A673 (cell line): ENCODE results near the gene MGME1. TPM values are rescaled to one million over a fixed set of nuclear protein-coding genes. Genes with fewer than 3 reads are reported as not detected.

Experiments used
- BruUV-seq: library from RNA; stranded (reverse); fragments of 400-500 nt; replicated peaks from 2 replicates; lab custom pipeline; 2021; lab: Mats Ljungman, UMichigan
- CTCF ChIA-PET: fragments of 300-600 bp; sonication (Branson Sonifier 250); formaldehyde crosslinking; loops from one replicate; lab custom pipeline; 2022; ENCODE audit warnings: antibody characterized with exemption; lab: Charles Lee
- POLR2A ChIA-PET: fragments of 300-600 bp; sonication (Branson Sonifier 250); formaldehyde crosslinking; loops from one replicate; lab custom pipeline; 2022; ENCODE audit warnings: antibody characterized with exemption; ENCODE audit not compliant: low non-redundant PET; lab: Charles Lee
- DNase-seq: peaks from one replicate; pipeline ENCODE4 v3.0.0-alpha.2; 2015; ENCODE audit warnings: low spot score
- H3K27ac ChIP-seq: fragments of 200-600 bp; sonication (generic); 2 replicates; pipeline ENCODE4 v1.5.1; 2016; ENCODE audit warnings: mixed run types, low read depth, mild to moderate bottlenecking, mixed read lengths, antibody characterized with exemption, low read length; ENCODE audit not compliant: poor library complexity, severe bottlenecking
- H3K27me3 ChIP-seq: fragments of 200-600 bp; sonication (generic); replicated peaks from 2 replicates; pipeline ENCODE4 v1.6.1; 2017; ENCODE audit warnings: mixed run types, low read depth, mild to moderate bottlenecking, mixed read lengths, antibody characterized with exemption, low read length; ENCODE audit not compliant: insufficient read depth, poor library complexity
- H3K36me3 ChIP-seq: fragments of 200-600 bp; sonication (generic); 2 replicates; pipeline ENCODE4 v1.6.1; 2016; ENCODE audit warnings: mixed run types, mild to moderate bottlenecking, mixed read lengths, antibody characterized with exemption, low read length; ENCODE audit not compliant: insufficient read depth, poor library complexity, severe bottlenecking
- H3K4me1 ChIP-seq: fragments of 200-600 bp; sonication (generic); 2 replicates; pipeline ENCODE4 v1.6.1; 2017; ENCODE audit warnings: mixed run types, mild to moderate bottlenecking, mixed read lengths, antibody characterized with exemption, low read length; ENCODE audit not compliant: insufficient read depth, poor library complexity, severe bottlenecking
- H3K4me3 ChIP-seq: fragments of 200-600 bp; sonication (generic); 2 replicates; pipeline ENCODE4 v1.5.1; 2016; ENCODE audit warnings: low read depth, mixed run types, mild to moderate bottlenecking, mixed read lengths, low read length; ENCODE audit not compliant: poor library complexity, severe bottlenecking
- H3K9me3 ChIP-seq: fragments of 200-600 bp; sonication (generic); 2 replicates; pipeline ENCODE4 v1.6.1; 2016; ENCODE audit warnings: mixed run types, low read depth, mild to moderate bottlenecking, mixed read lengths, antibody characterized with exemption, low read length; ENCODE audit not compliant: poor library complexity, severe bottlenecking
- EZH2 ChIP-seq: fragments of 200-600 bp; sonication (generic); IDR thresholded peaks from 2 replicates; pipeline ENCODE4 v1.6.1; 2017; ENCODE audit warnings: borderline replicate concordance, low read depth, mild to moderate bottlenecking, mixed read lengths, antibody characterized with exemption, low read length; ENCODE audit not compliant: poor library complexity, severe bottlenecking
- intact Hi-C: fragments of 100-400 bp; cut with micrococcal nuclease; formaldehyde crosslinking; loops from one replicate; pipeline ENCODE4 v1.10.0; 2022; ENCODE audit not compliant: unreplicated experiment
- total RNA-seq: library from RNA; stranded (reverse); gene quantifications from 2 replicates; pipeline ENCODE4 v1.2.3, GENCODE V29; 2021
- TF ChIP-seq, protein P1 (sequence below): fragments of 300-800, 200-600 bp; sonication (generic); conservative IDR thresholded peaks from 2 replicates; pipeline ENCODE4 v1.5.1; 2017; ENCODE audit warnings: low read depth, mild to moderate bottlenecking, antibody characterized with exemption, low read length, moderate library complexity, mixed read lengths

Gene MGME1
- total RNA-seq, 1 experiment from 2014 or later, result 41.4 TPM

DNA sequence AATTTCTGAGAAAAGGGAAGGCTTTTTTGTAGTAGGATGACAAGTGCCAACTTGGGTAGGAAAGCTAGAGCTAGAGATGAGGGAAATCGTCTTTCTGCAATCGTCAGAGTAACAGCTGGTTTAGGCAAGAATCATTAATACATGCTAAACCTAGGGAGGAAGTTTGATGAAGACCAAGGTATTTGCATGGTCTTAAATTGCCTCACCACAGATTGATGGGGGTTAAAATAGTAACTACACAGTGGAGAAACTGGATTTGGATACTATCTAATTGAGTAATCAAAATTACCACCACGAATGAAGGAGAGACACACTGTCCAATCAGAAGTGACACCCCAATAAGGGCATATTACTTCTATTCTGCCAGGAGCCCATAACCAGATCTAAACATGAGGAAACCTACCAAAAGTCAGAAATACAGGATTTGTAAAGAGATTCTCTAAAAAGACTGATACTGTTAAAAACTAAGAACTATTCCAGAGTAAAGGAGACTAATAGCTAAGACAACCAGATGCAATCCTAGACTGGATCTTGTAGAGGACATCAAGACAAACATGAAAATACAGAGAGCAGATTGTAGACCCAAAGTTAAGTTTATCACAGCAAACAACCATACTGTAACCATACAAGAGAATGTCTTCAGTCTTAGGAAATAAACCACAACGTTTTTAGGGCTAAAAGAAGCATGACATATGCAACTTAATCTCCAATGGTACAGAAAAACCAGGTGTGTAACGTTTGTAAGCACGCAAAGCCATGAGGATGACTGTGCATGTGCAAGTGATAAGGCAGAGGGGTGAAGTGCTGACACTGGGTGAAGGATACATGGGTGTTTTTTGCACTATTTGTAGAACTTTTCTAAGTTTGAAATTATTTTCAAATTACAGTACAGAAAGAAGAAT is 22.0 kb upstream of the MGME1 start:
- Histone ChIP-seq H3K27me3 (no peaks in the 10 kb centered on the region), H3K9me3 (no peaks in the 10 kb centered on the region), H3K27ac (no peak overlapping the region), H3K36me3 (peaks cover 99% of the 10 kb centered on the region), H3K4me1 (no peaks in the 10 kb centered on the region), H3K4me3 (no peak overlapping the region)
- POLR2A ChIA-PET, result no interaction called here
- CTCF ChIA-PET, result no interaction called here
- TF ChIP-seq EZH2, result no peak
- TF ChIP-seq, protein P1, sequence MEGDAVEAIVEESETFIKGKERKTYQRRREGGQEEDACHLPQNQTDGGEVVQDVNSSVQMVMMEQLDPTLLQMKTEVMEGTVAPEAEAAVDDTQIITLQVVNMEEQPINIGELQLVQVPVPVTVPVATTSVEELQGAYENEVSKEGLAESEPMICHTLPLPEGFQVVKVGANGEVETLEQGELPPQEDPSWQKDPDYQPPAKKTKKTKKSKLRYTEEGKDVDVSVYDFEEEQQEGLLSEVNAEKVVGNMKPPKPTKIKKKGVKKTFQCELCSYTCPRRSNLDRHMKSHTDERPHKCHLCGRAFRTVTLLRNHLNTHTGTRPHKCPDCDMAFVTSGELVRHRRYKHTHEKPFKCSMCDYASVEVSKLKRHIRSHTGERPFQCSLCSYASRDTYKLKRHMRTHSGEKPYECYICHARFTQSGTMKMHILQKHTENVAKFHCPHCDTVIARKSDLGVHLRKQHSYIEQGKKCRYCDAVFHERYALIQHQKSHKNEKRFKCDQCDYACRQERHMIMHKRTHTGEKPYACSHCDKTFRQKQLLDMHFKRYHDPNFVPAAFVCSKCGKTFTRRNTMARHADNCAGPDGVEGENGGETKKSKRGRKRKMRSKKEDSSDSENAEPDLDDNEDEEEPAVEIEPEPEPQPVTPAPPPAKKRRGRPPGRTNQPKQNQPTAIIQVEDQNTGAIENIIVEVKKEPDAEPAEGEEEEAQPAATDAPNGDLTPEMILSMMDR, result no peak
- no TSS peak for BruUV-seq
- intact Hi-C loops, result no loop called here
- no peak for DNase-seq

DNA sequence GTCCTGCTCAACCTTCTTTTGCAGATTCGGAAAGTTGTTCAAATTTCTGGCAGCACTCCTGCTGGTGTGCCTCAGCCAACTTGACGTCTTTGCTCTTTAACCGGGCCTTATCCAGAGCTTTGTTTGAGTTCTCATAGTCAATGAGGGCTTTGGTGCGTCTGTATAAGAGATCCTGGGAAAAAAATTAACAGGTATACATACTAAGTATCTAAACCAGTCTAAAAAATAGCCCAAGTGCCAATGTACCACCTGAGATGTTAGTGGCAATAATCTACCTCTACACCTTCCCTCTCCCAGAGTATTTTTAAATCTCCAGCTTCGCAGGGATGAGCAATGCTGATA is 21.4 kb upstream of the MGME1 start:
- DNase-seq, result no peak
- Histone ChIP-seq H3K36me3 (peaks cover 99% of the 10 kb centered on the region), H3K27me3 (no peaks in the 10 kb centered on the region), H3K27ac (no peak overlapping the region), H3K4me3 (no peak overlapping the region), H3K9me3 (no peaks in the 10 kb centered on the region), H3K4me1 (no peaks in the 10 kb centered on the region)
- BruUV-seq, result no TSS peak
- no peak for TF ChIP-seq EZH2
- TF ChIP-seq, protein P1, result no peak
- ChIA-PET POLR2A (no interaction called here), CTCF (no interaction called here)
- intact Hi-C loops, result no loop called here

DNA sequence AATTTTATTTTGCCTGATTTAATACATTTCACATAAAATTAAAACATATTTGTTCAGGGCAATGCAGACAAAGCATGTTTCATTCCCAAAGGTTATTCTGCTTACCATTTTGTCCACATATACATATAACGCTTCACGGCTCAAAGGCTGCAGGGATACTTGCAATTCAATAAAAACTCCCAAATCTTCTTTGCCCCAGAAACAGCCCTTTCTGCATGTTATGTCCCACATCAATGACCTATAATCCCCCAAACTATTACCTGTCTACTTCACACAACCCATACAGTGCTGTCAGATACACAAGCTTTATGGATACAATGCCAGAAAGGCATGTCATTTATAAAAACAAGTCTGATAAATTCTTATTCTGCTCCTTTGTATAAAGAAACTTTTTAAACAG is 20.4 kb upstream of the MGME1 start:
- no TSS peak for BruUV-seq
- intact Hi-C loops, result no loop called here
- Histone ChIP-seq H3K27ac (no peak overlapping the region), H3K9me3 (no peaks in the 10 kb centered on the region), H3K27me3 (no peaks in the 10 kb centered on the region), H3K4me1 (no peaks in the 10 kb centered on the region), H3K36me3 (peaks cover 99% of the 10 kb centered on the region), H3K4me3 (no peak overlapping the region)
- no peak for DNase-seq
- ChIA-PET POLR2A (no interaction called here), CTCF (interaction anchor here (0.5 kb wide), 1 partner anchor 52 kb away, joined by 4 read pairs; no protein-coding TSS in a partner anchor)
- no peak for TF ChIP-seq EZH2
- TF ChIP-seq, protein P1, result no peak
